Activated naive CD4-positive, alpha-beta T cell treated with anti-CD3 and anti-CD28 coated beads, Interleukin-2, amount 10 ng/mL, durations not matched to agents 7 days and 5 days (primary cell): Measurements from ENCODE around the gene TBC1D4.

Experiments used
- CTCF ChIA-PET: fragments of 350-600 bp; sonication (Branson Sonifier 250); formaldehyde crosslinking; loops from one replicate; lab custom pipeline; 2021; ENCODE audit warnings: antibody characterized with exemption; lab: Charles Lee
- DNase-seq: peaks from one replicate; pipeline ENCODE4 v3.0.0-alpha.2; 2020
- H3K27ac Mint-ChIP-seq: one replicate; pipeline ENCODE4 v1.8.0; 2021; ENCODE audit warnings: mild to moderate bottlenecking, moderate library complexity, mixed read lengths
- H3K27me3 Mint-ChIP-seq: one replicate; pipeline ENCODE4 v1.8.0; 2021; ENCODE audit warnings: mild to moderate bottlenecking, mixed read lengths
- H3K36me3 Mint-ChIP-seq: one replicate; pipeline ENCODE4 v1.8.0; 2021; ENCODE audit warnings: mixed read lengths
- H3K4me1 Mint-ChIP-seq: one replicate; pipeline ENCODE4 v1.8.0; 2021; ENCODE audit warnings: mixed read lengths
- H3K4me3 Mint-ChIP-seq: one replicate; pipeline ENCODE4 v1.8.0; 2021; ENCODE audit warnings: mild to moderate bottlenecking, moderate library complexity, mixed read lengths
- H3K9me3 Mint-ChIP-seq: one replicate; pipeline ENCODE4 v1.8.0; 2021; ENCODE audit warnings: mixed read lengths

TBC1D4 gene

DNA sequence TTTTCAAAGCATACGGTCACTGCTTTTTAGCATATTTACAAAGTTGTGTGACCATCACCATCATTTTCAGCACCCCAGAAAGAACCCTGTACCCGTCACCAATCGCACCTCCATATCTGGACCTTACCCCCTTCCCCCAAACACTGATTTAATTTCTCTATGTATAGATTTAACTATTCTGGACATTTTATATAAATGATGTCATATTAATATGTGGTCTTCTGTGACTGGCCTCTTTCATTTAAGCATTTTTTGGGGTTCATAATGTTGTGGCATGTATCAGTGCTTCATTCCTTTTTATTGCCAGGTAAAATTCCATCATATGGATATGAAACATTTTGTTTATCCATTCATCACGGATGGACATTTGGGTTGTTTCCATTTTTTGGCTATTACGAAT, 74.0 kb downstream of the TBC1D4 start:
- Mint-ChIP-seq H3K4me1 (no peaks in the 10 kb centered on the region), H3K27me3 (peaks cover under 1% of the 10 kb centered on the region), H3K4me3 (no peak overlapping the region), H3K9me3 (no peaks in the 10 kb centered on the region), H3K36me3 (no peaks in the 10 kb centered on the region), H3K27ac (no peak overlapping the region)
- CTCF ChIA-PET: no interaction called here
- no peak for DNase-seq

- no peaks in the 10 kb centered on the region for H3K4me1 Mint-ChIP-seq
- H3K27ac Mint-ChIP-seq: no peak overlapping the region
- no peaks in the 10 kb centered on the region for H3K36me3 Mint-ChIP-seq
- no peak for DNase-seq
- H3K27me3 Mint-ChIP-seq: peaks cover 3% of the 10 kb centered on the region
- no peak overlapping the region for H3K4me3 Mint-ChIP-seq
- no peaks in the 10 kb centered on the region for H3K9me3 Mint-ChIP-seq
- CTCF ChIA-PET: no interaction called here
Measured at GRCh38 chr13:75407473-75407872, 74.5 kb downstream of the TBC1D4 start.

GRCh38 chr13:75405976-75406703, 75.8 kb downstream of the TBC1D4 start:
- Mint-ChIP-seq H3K36me3 (no peaks in the 10 kb centered on the region), H3K4me3 (no peak overlapping the region), H3K4me1 (no peaks in the 10 kb centered on the region), H3K27me3 (peaks cover 3% of the 10 kb centered on the region), H3K9me3 (no peaks in the 10 kb centered on the region), H3K27ac (no peak overlapping the region)
- CTCF ChIA-PET: no interaction called here
- DNase-seq: no peak

DNA sequence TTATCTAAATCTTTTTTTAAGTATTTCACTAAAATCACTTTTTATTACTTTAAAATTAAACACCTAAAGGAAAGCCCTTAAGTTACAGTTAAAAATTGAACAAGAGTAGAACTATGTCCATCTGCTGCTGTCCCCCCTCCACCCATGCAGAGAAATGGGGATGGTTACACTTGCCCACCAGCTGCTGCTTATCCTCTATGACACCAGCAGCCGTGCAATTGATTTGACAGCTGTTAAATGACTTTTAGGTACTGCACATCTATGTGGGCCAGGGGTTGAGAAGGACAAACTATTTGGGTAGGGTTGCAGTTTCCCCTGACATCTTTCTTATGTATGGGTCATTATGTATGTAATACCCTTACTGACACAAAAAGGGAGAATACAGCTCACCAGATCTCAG, 77.2 kb downstream of the TBC1D4 start:
- Mint-ChIP-seq H3K27me3 (peaks cover 3% of the 10 kb centered on the region), H3K36me3 (no peaks in the 10 kb centered on the region), H3K4me1 (no peaks in the 10 kb centered on the region), H3K4me3 (no peak overlapping the region), H3K9me3 (no peaks in the 10 kb centered on the region), H3K27ac (no peak overlapping the region)
- CTCF ChIA-PET: no interaction called here
- DNase-seq: no peak

GRCh38 chr13:75402787-75403186, 79.2 kb downstream of the TBC1D4 start:
- H3K36me3 Mint-ChIP-seq: no peaks in the 10 kb centered on the region
- peaks cover 3% of the 10 kb centered on the region for H3K27me3 Mint-ChIP-seq
- CTCF ChIA-PET: no interaction called here
- no peaks in the 10 kb centered on the region for H3K9me3 Mint-ChIP-seq
- H3K4me1 Mint-ChIP-seq: no peaks in the 10 kb centered on the region
- H3K27ac Mint-ChIP-seq: no peak overlapping the region
- H3K4me3 Mint-ChIP-seq: no peak overlapping the region
- no peak for DNase-seq

- no peak for DNase-seq
- Mint-ChIP-seq H3K36me3 (no peaks in the 10 kb centered on the region), H3K27me3 (peaks cover 3% of the 10 kb centered on the region), H3K4me1 (no peaks in the 10 kb centered on the region), H3K4me3 (no peak overlapping the region), H3K27ac (no peak overlapping the region), H3K9me3 (peaks cover 2% of the 10 kb centered on the region)
- CTCF ChIA-PET: interaction anchor here (1.1 kb wide), 1 partner anchor 23 kb away, joined by 3 read pairs; no protein-coding TSS in a partner anchor
Measured at GRCh38 chr13:75400775-75401174, 81.2 kb downstream of the TBC1D4 start.

DNA sequence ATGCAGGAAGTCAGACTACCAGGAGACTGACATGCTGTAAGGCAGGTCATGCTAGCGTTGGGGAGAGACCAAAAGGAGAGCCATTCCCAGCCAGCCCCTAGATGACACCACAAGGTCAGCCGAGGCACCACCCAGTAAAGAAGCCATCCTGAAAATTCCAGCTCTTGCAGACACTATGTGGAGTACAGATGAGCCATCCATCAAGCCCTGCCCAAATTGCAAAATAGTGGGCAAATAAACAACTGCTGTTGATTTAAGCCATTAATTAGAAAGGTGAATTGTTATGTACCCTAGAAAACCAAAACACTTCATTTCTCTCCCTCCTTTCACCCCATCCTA, 82.1 kb downstream of the TBC1D4 start:
- no peak overlapping the region for H3K27ac Mint-ChIP-seq
- H3K9me3 Mint-ChIP-seq: peaks cover 2% of the 10 kb centered on the region
- H3K4me3 Mint-ChIP-seq: no peak overlapping the region
- no peaks in the 10 kb centered on the region for H3K36me3 Mint-ChIP-seq
- no peaks in the 10 kb centered on the region for H3K4me1 Mint-ChIP-seq
- CTCF ChIA-PET: no interaction called here
- H3K27me3 Mint-ChIP-seq: peaks cover 3% of the 10 kb centered on the region
- DNase-seq: no peak

DNA sequence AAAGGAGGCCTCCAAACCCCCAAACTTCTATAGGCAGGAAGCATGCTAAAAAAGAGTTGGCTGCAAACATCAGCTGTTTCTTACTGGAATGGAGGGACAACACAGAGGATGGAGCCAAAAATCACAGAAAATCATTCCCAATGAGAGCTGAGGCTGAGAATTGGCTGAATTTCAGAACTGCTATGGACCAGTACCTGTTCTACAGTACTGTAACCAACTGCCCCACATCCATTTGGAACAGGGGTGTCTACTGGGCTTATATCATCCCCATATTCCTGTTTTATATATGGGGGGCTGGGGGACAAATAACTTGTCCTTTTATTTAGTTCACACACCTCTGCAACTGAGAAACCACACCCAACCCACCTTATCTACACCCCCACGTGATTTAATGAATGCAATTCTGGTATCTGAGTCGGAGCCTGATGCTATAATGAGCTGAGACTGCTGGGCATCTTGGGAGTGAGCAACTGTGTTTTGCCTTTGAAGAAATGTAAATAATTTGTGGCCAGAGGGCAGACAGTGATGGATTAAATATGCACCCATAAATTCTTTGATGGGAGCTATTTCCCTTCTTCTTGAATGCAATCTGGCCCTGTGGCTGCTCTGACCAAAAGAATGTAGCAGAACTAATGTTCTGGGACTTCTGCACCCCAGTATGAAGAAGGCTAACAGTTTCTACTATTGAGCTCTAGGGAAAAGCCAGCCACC, 82.6 kb downstream of the TBC1D4 start:
- no peak overlapping the region for H3K27ac Mint-ChIP-seq
- no peak overlapping the region for H3K4me3 Mint-ChIP-seq
- CTCF ChIA-PET: no interaction called here
- H3K36me3 Mint-ChIP-seq: no peaks in the 10 kb centered on the region
- DNase-seq: no peak
- peaks cover 3% of the 10 kb centered on the region for H3K27me3 Mint-ChIP-seq
- no peaks in the 10 kb centered on the region for H3K4me1 Mint-ChIP-seq
- peaks cover 2% of the 10 kb centered on the region for H3K9me3 Mint-ChIP-seq

- Mint-ChIP-seq H3K4me1 (no peaks in the 10 kb centered on the region), H3K4me3 (no peak overlapping the region), H3K9me3 (peaks cover 2% of the 10 kb centered on the region), H3K27ac (no peak overlapping the region), H3K27me3 (peaks cover 3% of the 10 kb centered on the region), H3K36me3 (no peaks in the 10 kb centered on the region)
- DNase-seq: no peak
- CTCF ChIA-PET: no interaction called here
Measured at GRCh38 chr13:75398072-75398471, 83.9 kb downstream of the TBC1D4 start.

- H3K9me3 Mint-ChIP-seq: peaks cover 2% of the 10 kb centered on the region
- no peaks in the 10 kb centered on the region for H3K27me3 Mint-ChIP-seq
- H3K4me3 Mint-ChIP-seq: no peak overlapping the region
- H3K4me1 Mint-ChIP-seq: no peaks in the 10 kb centered on the region
- no peak for DNase-seq
- no peak overlapping the region for H3K27ac Mint-ChIP-seq
- CTCF ChIA-PET: no interaction called here
- no peaks in the 10 kb centered on the region for H3K36me3 Mint-ChIP-seq
Measured at GRCh38 chr13:75395901-75396300, 86.1 kb downstream of the TBC1D4 start.

- no peak overlapping the region for H3K27ac Mint-ChIP-seq
- CTCF ChIA-PET: no interaction called here
- no peaks in the 10 kb centered on the region for H3K4me1 Mint-ChIP-seq
- H3K4me3 Mint-ChIP-seq: no peak overlapping the region
- H3K36me3 Mint-ChIP-seq: no peaks in the 10 kb centered on the region
- peaks cover 2% of the 10 kb centered on the region for H3K9me3 Mint-ChIP-seq
- no peaks in the 10 kb centered on the region for H3K27me3 Mint-ChIP-seq
- DNase-seq: no peak
Measured at GRCh38 chr13:75395066-75395465, 86.9 kb downstream of the TBC1D4 start.

DNA sequence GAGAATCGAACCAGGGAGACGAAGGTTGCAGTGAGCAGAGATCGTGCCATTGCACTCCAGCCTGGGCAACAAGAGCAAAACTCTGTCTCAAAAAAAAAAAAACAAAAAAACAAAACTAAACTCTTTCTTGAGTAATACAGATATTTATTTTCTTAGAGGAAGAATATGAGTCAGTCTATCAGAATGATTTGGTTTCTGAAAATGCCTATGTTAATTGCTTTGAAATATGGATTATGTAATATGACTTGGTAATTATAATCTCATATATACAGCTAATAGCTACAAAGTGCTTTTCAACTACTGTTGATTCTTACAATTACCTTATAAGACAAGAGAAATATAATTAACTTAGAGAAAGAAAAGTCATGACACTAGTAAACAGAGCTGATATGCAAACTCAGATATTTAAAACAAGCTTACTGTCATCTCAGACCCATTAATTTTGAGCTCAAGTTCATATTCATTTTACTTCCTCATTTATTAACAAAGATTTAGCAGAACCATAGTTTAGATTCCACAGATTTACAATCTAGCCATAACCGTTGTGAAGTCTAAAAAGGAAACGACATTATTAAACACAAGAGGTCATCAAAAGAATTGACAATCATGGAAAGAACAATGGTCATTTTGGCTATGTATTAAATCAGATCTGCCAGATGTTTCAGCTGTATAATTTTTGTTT, 88.0 kb downstream of the TBC1D4 start:
- H3K9me3 Mint-ChIP-seq: peaks cover 2% of the 10 kb centered on the region
- H3K4me3 Mint-ChIP-seq: no peak overlapping the region
- H3K4me1 Mint-ChIP-seq: no peaks in the 10 kb centered on the region
- H3K27me3 Mint-ChIP-seq: no peaks in the 10 kb centered on the region
- no peak overlapping the region for H3K27ac Mint-ChIP-seq
- no peak for DNase-seq
- CTCF ChIA-PET: no interaction called here
- H3K36me3 Mint-ChIP-seq: no peaks in the 10 kb centered on the region

GRCh38 chr13:75391432-75392100, 90.4 kb downstream of the TBC1D4 start:
- no peak for DNase-seq
- no peak overlapping the region for H3K4me3 Mint-ChIP-seq
- no peaks in the 10 kb centered on the region for H3K36me3 Mint-ChIP-seq
- H3K4me1 Mint-ChIP-seq: no peaks in the 10 kb centered on the region
- no peaks in the 10 kb centered on the region for H3K9me3 Mint-ChIP-seq
- CTCF ChIA-PET: no interaction called here
- H3K27ac Mint-ChIP-seq: no peak overlapping the region
- no peaks in the 10 kb centered on the region for H3K27me3 Mint-ChIP-seq

DNA sequence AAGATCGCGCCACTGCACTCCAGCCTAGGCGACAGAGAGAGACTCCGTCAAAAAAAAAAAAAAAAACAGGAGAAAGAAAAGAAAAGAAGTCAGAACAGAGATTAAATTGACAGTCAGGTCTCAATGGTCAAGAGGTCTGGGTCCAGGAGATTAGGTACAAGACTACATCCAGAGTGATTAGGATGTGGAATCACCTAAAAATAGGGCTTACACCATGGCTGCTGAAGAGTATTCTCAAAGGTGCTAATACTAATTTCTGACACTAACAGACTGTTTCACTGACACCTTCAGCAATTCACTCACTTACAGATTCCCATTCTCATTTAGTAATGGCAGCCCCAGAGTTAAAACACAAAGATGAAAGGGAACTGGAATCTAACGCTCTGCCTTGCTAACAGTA, 91.7 kb downstream of the TBC1D4 start:
- H3K36me3 Mint-ChIP-seq: no peaks in the 10 kb centered on the region
- DNase-seq: no peak
- H3K4me3 Mint-ChIP-seq: no peak overlapping the region
- H3K4me1 Mint-ChIP-seq: no peaks in the 10 kb centered on the region
- no peak overlapping the region for H3K27ac Mint-ChIP-seq
- CTCF ChIA-PET: no interaction called here
- no peaks in the 10 kb centered on the region for H3K9me3 Mint-ChIP-seq
- no peaks in the 10 kb centered on the region for H3K27me3 Mint-ChIP-seq
